Stimulated activated CD4-positive, alpha-beta T cell treated with anti-CD3 and anti-CD28 coated beads, Interleukin-1b, Interleukin-23, amount 100 ng/mL, for 1 hour (primary cell): ENCODE measurements around the gene ZBTB8OS.

Experiments
- DNase-seq, 2 donors: peaks; one replicate each; pipeline ENCODE4 v3.0.0-alpha.2; 2020; ENCODE audit warnings: low read depth in 2 of 2

Gene ZBTB8OS

GRCh38 chr1:32611859-32612188, 38.5 kb downstream of the ZBTB8OS start:
- no peak for DNase-seq

GRCh38 chr1:32609180-32609579, 41.2 kb downstream of the ZBTB8OS start:
- no peak for DNase-seq

- no peak for DNase-seq
These were observed 43.6 kb downstream of the ZBTB8OS start for GRCh38 chr1:32606565-32607371.

GRCh38 chr1:32605711-32606424, 44.5 kb downstream of the ZBTB8OS start:
- DNase-seq, result no peak

GRCh38 chr1:32600034-32600433, 50.3 kb downstream of the ZBTB8OS start:
- DNase-seq, result no peak

GRCh38 chr1:32592943-32593342, 57.4 kb downstream of the ZBTB8OS start:
- DNase-seq, result no peak

- no peak for DNase-seq
These were observed 69.9 kb downstream of the ZBTB8OS start for GRCh38 chr1:32580348-32581017.
